Ovary (tissue), 9 donors: ENCODE data around the gene CCDC187. TPM values are rescaled to one million over a fixed set of nuclear protein-coding genes. Genes with fewer than 3 reads are reported as not detected.
"Not testable (repeated sequence)": the region's sequence is repeated elsewhere in the genome, so short reads cannot be mapped to it uniquely, and the experiment has no call there.

ENCODE experiments used
- DNase-seq, 5 donors: peaks; one replicate each; pipeline ENCODE4 v3.0.0-alpha.2; 2019 to 2020
- H3K27ac ChIP-seq, 2 donors: fragments of 200-600 bp; one replicate each; pipeline versions ENCODE4 v1.5.1 to v1.8.0; 2019 to 2022
- H3K27me3 ChIP-seq: fragments of 200-600 bp; one replicate; pipeline ENCODE4 v1.8.0; 2022
- H3K36me3 ChIP-seq: fragments of 200-600 bp; sonication (generic); one replicate; pipeline ENCODE4 v1.5.1; 2019
- H3K4me1 ChIP-seq: one replicate; pipeline ENCODE4 v1.8.1; 2013; ENCODE audit warnings: mild to moderate bottlenecking, moderate library complexity; ENCODE audit not compliant: insufficient read depth
- H3K4me3 ChIP-seq: fragments of 200-600 bp; sonication (generic); one replicate; pipeline ENCODE4 v1.5.1; 2017
- H3K9me3 ChIP-seq, 2 donors: fragments of 200-600 bp in 1 of 2; sonication (generic) in 1 of 2; one replicate each; pipeline versions ENCODE4 v1.5.1 to v1.8.1; 2013 to 2019; ENCODE audit warnings: mild to moderate bottlenecking in 1 of 2, moderate library complexity in 1 of 2
- CTCF ChIP-seq, 3 donors: fragments of 450-650 bp in 2 of 3; fragments of 200-600 bp in 1 of 3; IDR thresholded peaks; one replicate each; pipeline versions ENCODE4 v1.5.1 to v1.8.0; 2016 to 2022; ENCODE audit warnings: antibody characterized with exemption in 3 of 3, mild to moderate bottlenecking in 1 of 3
- EP300 ChIP-seq: sonication (generic); formaldehyde crosslinking; IDR thresholded peaks from one replicate; pipeline ENCODE4 v1.6.1; 2017; ENCODE audit warnings: antibody characterized with exemption
- POLR2A ChIP-seq: fragments of 450-650 bp; IDR thresholded peaks from one replicate; pipeline ENCODE4 v1.6.1; 2017; ENCODE audit warnings: antibody characterized with exemption, mild to moderate bottlenecking, moderate library complexity
- WGBS, 3 donors: extraction: QIAGEN DNeasy Blood & Tissue Kit in 1 of 3; methylation state at CpG; one replicate each; pipeline versions ENCODE4 v1.1.5 to v1.1.7; 2013 to 2017; 5-methylcytosine and 5-hydroxymethylcytosine counted together
- intact Hi-C, 4 donors: fragments of 100-400 bp; cut with DNase I; formaldehyde crosslinking; loops; one replicate each; pipeline versions ENCODE4 v1.11.0 to v1.15.1; 2022 to 2023
- polyA plus RNA-seq, 2 donors: library from polyadenylated mRNA; stranded (reverse); fragments of 200-250 nt in 1 of 2; fragments of 350-450 nt in 1 of 2; fragmentation: Illumina TruSeq in 1 of 2; extraction: RNeasy Lipid Tissue Mini Kit (QIAGEN cat#74804) in 1 of 2; gene quantifications; one replicate each; pipeline ENCODE4 v1.2.3, GENCODE V29; 2013 to 2014
- total RNA-seq, 7 donors: library from RNA; depleted of rRNA in 2 of 7; stranded (reverse); fragments of >200 nt in 2 of 7; fragmentation: NEBNext Ultra II Directional in 3 of 7; extraction: Animal tissue kit (Norgen Biotek cat#: 25700) in 3 of 7; gene quantifications; one replicate each; pipeline versions ENCODE4 v1.1.0 to v1.2.4, GENCODE V29; 2016 to 2023
- donor health status: DM: no; HTN: no; CAD: no; lungs with moderate emphysema.
- donor health status: DM: no; HTN: no; CAD: no.
- donor health status: Bipolar disorder and iron deficiency.
- donor health status: DM: yes; HTN: yes; CAD: no.
- donor health status: DM: no; HTN: no; CAD: no.
- donor health status: DM: yes; HTN: yes; CAD: no.

CCDC187 gene
- total and polyA plus RNA-seq, 9 donors = 0.02 to 15.7 (median 0.74) TPM; not detected in 1

GRCh38 chr9:136323371-136323789, 19.5 kb upstream of the CCDC187 start:
- H3K36me3 ChIP-seq = no peaks in the 10 kb centered on the region
- WGBS, 3 donors = 78 to 81% (median 78%) methylated on average over 16 to 17 of the region's 17 CpGs
- H3K27ac ChIP-seq = no peak overlapping the region
- H3K27me3 ChIP-seq = no peaks in the 10 kb centered on the region
- intact Hi-C loops = no loop called here
- TF ChIP-seq POLR2A (no peak), EP300 (no peak), CTCF (IDR thresholded peaks at IDR 0.05) (no peak)
- no peaks in the 10 kb centered on the region for H3K9me3 ChIP-seq
- no peak overlapping the region for H3K4me3 ChIP-seq
- peaks cover 13% of the 10 kb centered on the region for H3K4me1 ChIP-seq
- DNase-seq = peak in 1 of 5 donors; percentile 53

DNA sequence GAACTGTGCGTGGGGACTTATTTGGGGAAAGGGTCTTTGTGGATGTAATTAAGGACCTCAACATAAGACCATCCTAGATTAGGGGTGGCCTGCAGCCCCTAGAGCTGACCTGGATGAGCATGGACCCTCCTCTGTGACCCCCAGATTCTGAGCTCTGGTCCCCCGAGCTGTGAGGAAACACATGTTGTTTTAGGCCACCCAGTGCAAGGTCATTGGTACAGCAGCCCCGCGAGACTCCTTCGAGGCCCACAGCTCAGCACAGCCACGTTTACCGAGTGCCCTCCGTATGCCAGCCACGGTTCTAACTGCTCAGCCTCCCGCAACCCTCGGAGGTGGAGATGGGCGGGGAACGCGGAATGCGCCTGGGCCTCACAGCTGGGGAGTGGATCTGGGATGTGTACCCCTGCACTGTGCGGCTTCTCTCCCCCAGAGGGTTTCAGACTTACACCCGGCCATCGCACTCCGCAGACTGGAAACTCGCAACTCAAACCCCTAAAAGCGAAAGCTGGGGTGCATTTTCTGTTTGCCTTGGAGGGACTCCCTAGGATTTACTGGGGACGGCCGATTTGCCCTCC, 18.9 kb upstream of the CCDC187 start:
- 66 to 72% (median 66%) methylated on average over 23 of the region's 23 CpGs for WGBS, 3 donors
- Histone ChIP-seq H3K4me3 (no peak overlapping the region), H3K36me3 (no peaks in the 10 kb centered on the region), H3K4me1 (peaks cover 13% of the 10 kb centered on the region), H3K27ac (no peak overlapping the region), H3K27me3 (no peaks in the 10 kb centered on the region), H3K9me3 (no peaks in the 10 kb centered on the region)
- DNase-seq = no peak
- no peak for TF ChIP-seq POLR2A
- no peak for TF ChIP-seq EP300
- TF ChIP-seq CTCF (IDR thresholded peaks at IDR 0.05) = no peak
- intact Hi-C loops = no loop called here

- WGBS, 3 donors = 87 to 90% (median 87%) methylated on average over 19 of the region's 19 CpGs
- intact Hi-C loops = no loop called here
- DNase-seq = no peak
- H3K4me1 ChIP-seq = peaks cover 8% of the 10 kb centered on the region
- H3K36me3 ChIP-seq = no peaks in the 10 kb centered on the region
- no peaks in the 10 kb centered on the region for H3K9me3 ChIP-seq
- H3K4me3 ChIP-seq = no peak overlapping the region
- H3K27me3 ChIP-seq = no peaks in the 10 kb centered on the region
- TF ChIP-seq POLR2A = no peak
- TF ChIP-seq EP300 = no peak
- TF ChIP-seq CTCF (IDR thresholded peaks at IDR 0.05) = no peak
- no peak overlapping the region for H3K27ac ChIP-seq
These were observed 17.7 kb upstream of the CCDC187 start for GRCh38 chr9:136321561-136321960.

- H3K27me3 ChIP-seq, H3K4me1 ChIP-seq, intact Hi-C loops, H3K9me3 ChIP-seq, H3K36me3 ChIP-seq, DNase-seq, H3K4me3 ChIP-seq, H3K27ac ChIP-seq: not testable (repeated sequence)
These were observed 17.1 kb upstream of the CCDC187 start for GRCh38 chr9:136320972-136321371.

- DNase-seq, H3K4me1 ChIP-seq, H3K27ac ChIP-seq, H3K9me3 ChIP-seq, H3K36me3 ChIP-seq, H3K4me3 ChIP-seq, H3K27me3 ChIP-seq: not testable (repeated sequence)
- 91 to 92% (median 92%) methylated on average over 3 of the region's 3 CpGs for WGBS, 3 donors
- intact Hi-C loops = loop anchor here in 1 of 4 donors (5.0 kb wide), 1 partner anchor 47 kb away; no protein-coding TSS in a partner anchor
These were observed 16.1 kb upstream of the CCDC187 start for GRCh38 chr9:136319955-136320354.

DNA sequence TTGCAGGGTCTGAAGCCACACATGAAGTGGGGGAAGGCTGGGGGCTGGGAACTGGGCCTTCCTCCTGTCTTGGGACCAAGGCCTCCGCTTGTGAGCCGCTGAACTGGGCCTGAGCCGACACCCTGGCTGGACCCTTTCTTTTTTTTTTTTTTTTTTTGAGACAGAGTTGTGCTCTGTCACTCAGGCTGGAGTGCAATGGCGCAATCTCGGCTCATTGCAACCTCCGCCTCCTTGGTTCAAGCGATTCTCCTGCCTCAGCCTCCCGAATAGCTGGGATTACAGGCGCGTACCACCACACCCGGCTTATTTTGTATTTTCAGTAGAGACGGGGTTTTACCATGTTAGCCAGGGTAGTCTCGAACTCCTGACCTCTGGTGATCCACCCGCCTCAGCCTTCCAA, 15.3 kb upstream of the CCDC187 start:
- H3K27ac ChIP-seq, H3K27me3 ChIP-seq, H3K4me3 ChIP-seq, H3K9me3 ChIP-seq, DNase-seq, H3K4me1 ChIP-seq, H3K36me3 ChIP-seq: not testable (repeated sequence)
- intact Hi-C loops = loop anchor here in 1 of 4 donors (5.0 kb wide), 1 partner anchor 48 kb away; no protein-coding TSS in a partner anchor
- 94 to 96% (median 95%) methylated on average over 14 of the region's 14 CpGs for WGBS, 3 donors
